Stomach smooth muscle (tissue), 2 donors: Measurements from ENCODE around the gene ADAMTSL1.

ENCODE experiments used
- H3K27ac ChIP-seq: one replicate; pipeline ENCODE4 v1.7.0; 2013; ENCODE audit warnings: mild to moderate bottlenecking, low read length, inconsistent platforms
- H3K27me3 ChIP-seq, 2 donors: one replicate each; pipeline ENCODE4 v1.7.0; 2013; ENCODE audit warnings: low read length in 2 of 2; ENCODE audit not compliant: insufficient read depth in 2 of 2, control insufficient read depth in 1 of 2
- H3K36me3 ChIP-seq, 2 donors: one replicate each; pipeline ENCODE4 v1.7.0; 2013; ENCODE audit warnings: low read length in 2 of 2; ENCODE audit not compliant: control insufficient read depth in 2 of 2, insufficient read depth in 2 of 2
- H3K4me1 ChIP-seq: one replicate; pipeline ENCODE4 v1.7.0; 2013; ENCODE audit warnings: low read length; ENCODE audit not compliant: control insufficient read depth, insufficient read depth
- H3K4me3 ChIP-seq, 2 donors: one replicate each; pipeline ENCODE4 v1.7.0; 2013; ENCODE audit warnings: low read length in 2 of 2
- H3K9ac ChIP-seq, 2 donors: one replicate each; pipeline ENCODE4 v1.7.0; 2013; ENCODE audit warnings: low read length in 2 of 2, mild to moderate bottlenecking in 1 of 2
- H3K9me3 ChIP-seq, 2 donors: one replicate each; pipeline ENCODE4 v1.7.0; 2013; ENCODE audit warnings: low read length in 2 of 2; ENCODE audit not compliant: control insufficient read depth in 2 of 2
- donor health status: healthy.
- donor health status: Pancreatic carcinoma.

Gene ADAMTSL1

DNA sequence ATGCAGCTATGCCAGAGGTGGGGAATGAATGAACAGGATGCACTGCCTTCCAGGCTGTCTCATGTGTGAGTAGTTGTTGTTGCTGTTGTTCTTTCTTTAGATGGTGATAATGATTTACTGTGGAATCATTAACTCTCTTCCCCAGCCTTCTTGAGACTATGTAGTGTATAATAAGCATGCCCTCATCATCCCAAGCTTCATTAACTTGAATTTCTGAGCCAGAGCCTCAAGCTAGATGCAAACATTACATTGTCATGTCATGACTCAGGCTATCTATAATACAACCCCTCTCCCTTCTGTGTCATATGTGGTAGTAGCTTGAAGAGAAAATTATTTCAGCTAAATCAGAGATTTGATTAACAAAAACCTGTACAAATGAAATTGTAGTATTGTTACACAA is 10.0 kb upstream of the ADAMTSL1 start:
- Histone ChIP-seq H3K27me3 (no peaks in the 10 kb centered on the region), H3K27ac (no peak overlapping the region), H3K36me3 (no peaks in the 10 kb centered on the region), H3K9ac (no peak overlapping the region), H3K4me1 (no peaks in the 10 kb centered on the region), H3K4me3 (no peak overlapping the region), H3K9me3 (no peaks in the 10 kb centered on the region)

DNA sequence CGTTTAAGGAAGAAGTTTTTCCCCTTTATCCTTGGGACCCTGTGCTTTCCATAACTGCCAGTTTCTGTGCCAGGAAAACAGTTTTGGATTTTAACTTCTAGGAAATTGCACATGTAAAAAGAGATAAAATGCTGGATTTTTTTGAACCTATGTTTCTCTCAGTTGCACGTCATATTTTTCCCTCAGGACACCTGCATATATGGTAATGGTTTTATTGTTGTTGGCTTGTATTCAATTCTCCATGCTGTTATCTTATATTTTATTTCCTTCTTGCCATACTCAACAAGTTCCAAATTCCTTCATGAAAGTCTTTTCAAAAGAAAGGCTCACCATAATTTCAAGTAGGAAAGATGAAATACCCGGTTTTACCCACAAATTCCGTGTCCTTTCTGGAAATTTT is 7.9 kb upstream of the ADAMTSL1 start:
- Histone ChIP-seq H3K4me3 (no peak overlapping the region), H3K36me3 (no peaks in the 10 kb centered on the region), H3K9ac (no peak overlapping the region), H3K27ac (no peak overlapping the region), H3K9me3 (peaks cover 0 to 3% of the 10 kb centered on the region in 2 donors), H3K27me3 (no peaks in the 10 kb centered on the region), H3K4me1 (no peaks in the 10 kb centered on the region)

DNA sequence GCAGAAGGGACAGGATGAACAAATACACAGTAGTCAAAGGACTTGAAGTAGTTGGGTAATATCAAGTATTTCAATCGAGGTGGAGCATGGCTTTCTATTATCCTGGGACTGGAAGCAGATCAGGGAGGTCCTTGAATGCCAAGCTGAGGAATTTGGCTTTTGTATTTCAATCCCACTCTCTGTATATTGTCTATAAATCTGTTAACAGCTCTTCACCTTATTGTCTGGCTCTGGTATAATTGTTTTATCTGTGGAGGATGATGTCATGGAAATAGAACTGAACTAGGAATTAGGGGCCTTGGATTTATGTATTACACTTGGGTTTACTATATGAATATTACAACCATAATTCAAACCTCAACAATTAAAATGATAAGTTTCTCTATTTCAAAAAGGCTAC is 6.3 kb upstream of the ADAMTSL1 start:
- no peak overlapping the region for H3K9ac ChIP-seq
- H3K36me3 ChIP-seq = no peaks in the 10 kb centered on the region
- H3K4me1 ChIP-seq = no peaks in the 10 kb centered on the region
- H3K27ac ChIP-seq = no peak overlapping the region
- H3K27me3 ChIP-seq = no peaks in the 10 kb centered on the region
- peaks cover 0 to 3% of the 10 kb centered on the region in 2 donors for H3K9me3 ChIP-seq
- no peak overlapping the region for H3K4me3 ChIP-seq

DNA sequence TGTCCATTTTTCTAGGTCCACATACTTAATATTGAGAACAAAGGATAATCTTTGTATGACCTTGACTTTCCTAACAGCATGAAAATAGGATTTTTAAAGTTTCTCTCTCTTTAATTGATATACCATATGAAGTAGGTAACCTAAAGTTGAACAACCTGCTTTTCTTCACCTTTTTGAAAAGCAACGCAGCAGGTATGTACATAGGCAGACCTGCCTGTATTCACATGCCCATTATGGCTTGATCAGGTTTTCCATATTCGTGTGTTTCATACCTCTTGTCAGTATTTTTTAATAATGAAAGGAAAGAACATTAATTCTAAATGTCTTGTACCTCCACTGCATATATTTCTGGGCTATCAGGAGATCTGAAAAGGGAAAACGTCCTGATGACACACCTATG is 1.5 kb upstream of the ADAMTSL1 start:
- Histone ChIP-seq H3K27ac (no peak overlapping the region), H3K27me3 (no peaks in the 10 kb centered on the region), H3K36me3 (no peaks in the 10 kb centered on the region), H3K4me3 (peak overlapping the region in 1 of 2 donors; percentile 64), H3K9ac (no peak overlapping the region), H3K4me1 (no peaks in the 10 kb centered on the region), H3K9me3 (peaks cover 0 to 3% of the 10 kb centered on the region in 2 donors)

DNA sequence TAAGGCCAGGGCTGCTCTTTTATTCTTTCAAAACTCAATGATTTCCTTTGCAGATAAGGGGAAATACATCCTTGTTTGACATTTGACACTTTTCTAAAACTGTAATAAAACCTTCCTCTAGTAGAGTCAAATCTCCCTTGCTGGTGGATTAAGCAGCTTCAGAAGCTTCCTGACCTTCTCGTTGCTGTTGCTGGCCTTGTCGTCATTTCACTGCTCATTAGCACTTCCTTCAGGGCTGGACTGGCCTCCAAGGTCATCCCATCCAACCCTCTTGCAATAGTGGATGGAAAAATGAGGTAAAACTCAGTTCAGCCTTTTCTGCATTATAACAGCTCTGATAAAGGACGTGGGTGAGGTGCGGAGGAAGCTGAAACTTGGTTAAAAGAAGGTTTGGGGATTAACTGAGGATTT is 1.1 kb upstream of the ADAMTSL1 start:
- no peak overlapping the region for H3K27ac ChIP-seq
- no peaks in the 10 kb centered on the region for H3K4me1 ChIP-seq
- H3K9ac ChIP-seq = peak overlapping the region; percentile 21 to 41
- H3K27me3 ChIP-seq = no peaks in the 10 kb centered on the region
- H3K4me3 ChIP-seq = peak overlapping the region; percentile 44 to 64
- H3K36me3 ChIP-seq = no peaks in the 10 kb centered on the region
- peaks cover 0 to 3% of the 10 kb centered on the region in 2 donors for H3K9me3 ChIP-seq

DNA sequence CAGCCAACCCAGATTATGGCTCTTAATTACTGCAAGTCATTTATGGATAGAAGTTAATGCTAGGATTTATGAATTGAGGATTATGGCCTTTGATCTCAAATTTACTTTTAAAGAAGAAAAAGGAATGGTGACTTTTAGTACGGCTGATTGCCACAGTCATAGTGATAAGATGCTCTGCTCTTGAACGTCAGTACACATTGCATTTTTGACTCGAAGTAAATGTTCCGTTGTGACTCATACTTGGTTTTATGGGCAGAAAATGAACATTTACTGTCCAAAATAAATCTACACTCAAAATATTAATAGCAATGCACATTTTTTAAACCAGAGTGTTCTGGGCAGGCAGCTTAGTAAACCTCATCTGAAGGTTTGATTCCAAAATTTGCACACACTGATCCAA is 830 bp downstream of the ADAMTSL1 start:
- H3K9ac ChIP-seq = no peak overlapping the region
- H3K4me3 ChIP-seq = peak overlapping the region; percentile 64 to 71
- H3K9me3 ChIP-seq = no peaks in the 10 kb centered on the region
- no peaks in the 10 kb centered on the region for H3K36me3 ChIP-seq
- no peaks in the 10 kb centered on the region for H3K4me1 ChIP-seq
- no peaks in the 10 kb centered on the region for H3K27me3 ChIP-seq
- H3K27ac ChIP-seq = no peak overlapping the region

DNA sequence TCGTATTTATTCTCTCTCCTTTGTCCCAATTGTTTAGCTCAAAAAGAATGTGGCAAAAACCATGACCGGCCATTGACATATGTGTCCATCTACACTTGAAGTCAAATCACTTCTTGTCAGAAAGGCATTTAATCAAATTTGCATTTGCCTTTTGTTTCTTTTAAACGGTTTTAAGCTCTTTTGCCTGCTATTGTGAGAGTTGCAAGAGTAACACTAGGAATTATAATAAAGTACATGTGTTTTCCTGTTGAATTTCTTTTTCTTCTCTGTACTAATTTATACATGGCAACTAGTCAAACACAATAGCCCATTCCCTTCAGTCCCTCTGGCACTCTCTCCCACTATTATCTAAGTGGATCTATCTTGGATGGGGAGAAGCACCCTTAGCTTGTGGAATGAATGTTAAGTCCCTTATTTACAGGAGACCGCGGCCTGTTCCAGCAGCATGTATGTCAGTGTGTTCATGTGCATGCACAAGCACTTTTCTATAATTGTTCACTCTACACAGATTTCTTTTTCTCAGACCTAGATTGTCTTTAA is 3.2 kb downstream of the ADAMTSL1 start:
- Histone ChIP-seq H3K27ac (no peak overlapping the region), H3K4me1 (no peaks in the 10 kb centered on the region), H3K27me3 (no peaks in the 10 kb centered on the region), H3K9ac (no peak overlapping the region), H3K4me3 (no peak overlapping the region), H3K36me3 (no peaks in the 10 kb centered on the region), H3K9me3 (no peaks in the 10 kb centered on the region)

DNA sequence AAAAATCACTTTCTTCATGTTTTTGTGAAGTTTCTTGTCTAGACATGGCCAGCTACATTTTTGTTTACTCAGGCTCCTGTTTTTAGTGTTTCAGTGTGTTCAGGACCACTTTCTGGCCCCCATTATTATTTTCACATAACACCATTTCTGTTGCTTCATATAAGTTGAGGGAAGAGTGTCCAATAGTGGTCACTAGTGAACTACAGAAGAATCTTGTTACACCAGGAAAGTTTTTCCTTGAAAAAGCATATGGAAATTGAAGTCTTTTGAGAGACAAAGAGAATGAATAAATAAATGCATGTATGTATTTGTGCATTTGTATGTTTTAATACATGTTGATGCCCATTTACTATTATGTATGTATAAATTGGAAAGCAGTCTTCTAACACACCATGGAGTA is 3.8 kb downstream of the ADAMTSL1 start:
- H3K9me3 ChIP-seq = no peaks in the 10 kb centered on the region
- H3K4me1 ChIP-seq = no peaks in the 10 kb centered on the region
- H3K36me3 ChIP-seq = no peaks in the 10 kb centered on the region
- no peak overlapping the region for H3K9ac ChIP-seq
- no peak overlapping the region for H3K27ac ChIP-seq
- no peaks in the 10 kb centered on the region for H3K27me3 ChIP-seq
- no peak overlapping the region for H3K4me3 ChIP-seq

DNA sequence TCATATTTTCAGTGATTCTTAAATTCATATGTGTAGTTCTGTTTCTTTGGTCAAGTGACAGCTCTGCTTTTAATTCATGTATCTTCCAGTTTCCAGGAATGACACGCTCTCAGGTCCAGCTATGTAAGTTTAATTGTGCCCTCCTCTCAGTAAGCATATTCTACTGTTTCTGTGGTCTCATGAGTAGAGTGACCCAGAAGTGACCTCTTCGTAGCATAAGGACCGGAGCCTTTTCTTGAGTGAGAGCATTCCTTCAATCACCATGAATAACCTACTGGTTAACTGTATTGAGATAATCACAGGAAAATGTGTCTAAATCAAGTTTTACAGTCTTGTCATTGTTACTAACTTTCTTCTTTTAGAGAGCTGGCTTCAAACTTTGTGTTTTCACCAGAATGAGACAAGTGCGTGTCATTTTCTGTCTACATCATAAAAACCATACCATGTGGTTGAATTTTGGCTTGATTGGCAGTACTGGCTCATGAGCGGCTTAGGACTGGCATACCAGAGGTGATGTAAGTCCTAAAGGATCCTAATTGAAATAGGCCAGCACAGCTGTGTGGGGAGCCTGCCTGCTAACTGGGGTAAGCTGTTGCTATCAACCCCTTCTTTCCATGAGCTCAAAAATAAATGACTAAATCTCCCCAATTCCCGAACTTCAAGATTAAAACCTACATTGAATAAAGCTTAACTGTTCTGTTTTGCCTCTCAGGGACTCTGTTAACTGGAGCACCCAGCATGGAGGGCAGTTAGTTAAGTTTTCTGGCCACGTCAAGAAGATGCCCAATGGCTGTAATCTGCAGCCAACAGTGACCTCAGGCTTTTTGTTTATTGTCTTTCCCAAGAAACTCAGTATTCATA is 4.8 kb downstream of the ADAMTSL1 start:
- Histone ChIP-seq H3K9me3 (no peaks in the 10 kb centered on the region), H3K27ac (no peak overlapping the region), H3K9ac (no peak overlapping the region)

DNA sequence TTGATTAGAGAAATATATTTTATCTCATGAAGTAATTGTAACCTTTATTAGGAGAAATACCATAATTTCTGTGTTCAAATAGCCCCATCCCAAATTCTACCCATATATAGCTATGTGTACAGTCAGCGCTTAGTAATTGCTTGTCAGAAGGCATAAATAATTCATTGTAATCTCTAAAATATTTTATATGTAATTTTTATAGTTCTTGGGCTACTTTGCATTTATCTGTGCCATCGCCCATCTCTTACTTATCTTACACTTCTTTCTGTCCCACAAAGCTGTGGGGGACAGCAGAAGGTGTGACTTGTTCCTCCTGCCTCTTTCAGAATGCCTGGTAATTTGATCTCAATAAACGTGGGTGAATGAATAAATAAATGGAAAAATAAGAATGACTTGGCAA is 5.5 kb downstream of the ADAMTSL1 start:
- no peak overlapping the region for H3K4me3 ChIP-seq
- no peaks in the 10 kb centered on the region for H3K9me3 ChIP-seq
- H3K36me3 ChIP-seq = no peaks in the 10 kb centered on the region
- no peak overlapping the region for H3K27ac ChIP-seq
- H3K9ac ChIP-seq = no peak overlapping the region
- no peaks in the 10 kb centered on the region for H3K27me3 ChIP-seq
- peaks cover under 1% of the 10 kb centered on the region for H3K4me1 ChIP-seq

More for the DNA sequence above, 4.8 kb downstream of the ADAMTSL1 start:
- Histone ChIP-seq H3K4me1 (no peaks in the 10 kb centered on the region), H3K36me3 (no peaks in the 10 kb centered on the region), H3K4me3 (no peak overlapping the region), H3K27me3 (no peaks in the 10 kb centered on the region)

DNA sequence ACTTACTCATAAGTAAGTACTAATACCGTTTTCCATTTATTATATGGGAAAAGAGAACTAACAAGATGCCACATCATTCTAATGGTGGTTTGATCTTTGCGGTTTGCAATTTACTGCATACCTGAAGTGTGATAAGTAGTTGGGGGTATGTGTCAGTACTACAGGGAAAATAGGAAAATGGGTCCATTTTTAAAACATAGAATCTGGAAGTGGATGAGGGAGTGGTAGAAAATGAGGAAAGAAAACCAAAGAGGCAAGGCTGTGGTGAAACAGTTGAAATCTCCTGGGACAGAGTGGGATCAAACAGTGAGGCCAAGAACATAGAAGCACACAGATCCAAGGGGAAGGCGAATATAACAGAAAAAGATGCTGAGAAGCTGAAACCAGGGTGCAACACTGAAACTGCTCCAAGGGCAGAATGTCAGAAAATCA is 6.7 kb downstream of the ADAMTSL1 start:
- H3K27ac ChIP-seq = no peak overlapping the region
- no peaks in the 10 kb centered on the region for H3K36me3 ChIP-seq
- peaks cover 8% of the 10 kb centered on the region for H3K4me1 ChIP-seq

More for the DNA sequence above, 6.7 kb downstream of the ADAMTSL1 start:
- Histone ChIP-seq H3K4me3 (no peak overlapping the region), H3K27me3 (no peaks in the 10 kb centered on the region), H3K9me3 (no peaks in the 10 kb centered on the region), H3K9ac (no peak overlapping the region)
